HepG2 (cell line): Measurements from ENCODE around the gene COL10A1. TPM values are rescaled to one million over a fixed set of nuclear protein-coding genes. Genes with fewer than 3 reads are reported as not detected.

Experiments
- ATAC-seq: fragments of 200-7000 bp; cut with Tn5 transposase; 3 replicates; pipeline ENCODE4 v1.9.1; 2020; ENCODE audit warnings: mild to moderate bottlenecking, moderate library complexity
- BruUV-seq: library from RNA; stranded (reverse); fragments of 400-500 nt; replicated peaks from 2 replicates; lab custom pipeline; 2021; lab: Mats Ljungman, UMichigan
- CTCF ChIA-PET: fragments of 300-600 bp; formaldehyde crosslinking; extraction: SDS; loops from one replicate; lab custom pipeline; 2021; ENCODE audit warnings: low total read pairs, inconsistent platforms, low intra/inter-chr PET ratio; lab: Yijun Ruan, JAX
- POLR2A ChIA-PET: fragments of 350-600 bp; sonication (Branson Sonifier 250); formaldehyde crosslinking; loops from one replicate; lab custom pipeline; 2020; ENCODE audit warnings: antibody characterized with exemption, inconsistent platforms; lab: Yijun Ruan, JAX
- DNase-seq: peaks from one replicate; pipeline ENCODE4 v3.0.0-alpha.2; 2015; ENCODE audit warnings: low spot score
- FAIRE-seq: peaks from 3 replicates; lab custom pipeline; 2011; peaks lifted over from hg19 to GRCh38; lab: Jason Lieb, UNC
- H2AFZ ChIP-seq: one replicate; pipeline ENCODE4 v1.6.1; 2011; ENCODE audit warnings: low read length, inconsistent platforms
- H3K27ac ChIP-seq: fragments of 300-600 bp; 3 replicates; pipeline ENCODE4 v1.8.0; 2011; ENCODE audit warnings: mixed run types, mild to moderate bottlenecking, mixed read lengths, low read length, inconsistent platforms; ENCODE audit not compliant: insufficient read depth; ENCODE audit errors: extremely low read length
- H3K27me3 ChIP-seq, 2 experiments: fragments of 200-600 bp in 1 of 2; 2 replicates in 1 of 2; 3 replicates in 1 of 2; pipeline versions ENCODE4 v1.6.0 to v1.8.0; 2011; ENCODE audit warnings: low read length in 2 of 2, mild to moderate bottlenecking in 2 of 2, moderate library complexity in 2 of 2, inconsistent platforms in 1 of 2; ENCODE audit not compliant: insufficient read depth in 2 of 2, control insufficient read depth in 1 of 2
- H3K36me3 ChIP-seq, 2 experiments: fragments of 200-600 bp in 1 of 2; replicated peaks in 1 of 2; 2 replicates in 1 of 2; 3 replicates in 1 of 2; pipeline versions ENCODE4 v1.5.1 to v1.8.0; 2011; ENCODE audit warnings: low read length in 2 of 2, inconsistent platforms in 1 of 2; ENCODE audit not compliant: insufficient read depth in 2 of 2, control insufficient read depth in 1 of 2
- H3K4me1 ChIP-seq: 2 replicates; pipeline ENCODE4 v1.5.1; 2012; ENCODE audit warnings: low read length, inconsistent platforms; ENCODE audit not compliant: insufficient read depth
- H3K4me2 ChIP-seq: 2 replicates; pipeline ENCODE4 v1.6.0; 2011; ENCODE audit warnings: low read depth, low read length, inconsistent platforms
- H3K4me3 ChIP-seq, 3 experiments: fragments of 200-600 bp in 1 of 3; sonication (generic), shearing (Covaris generic) in 1 of 3; replicated peaks in 1 of 3; 2 replicates each; pipeline ENCODE4 v1.5.1; 2011 to 2016; ENCODE audit warnings: low read length in 3 of 3, inconsistent platforms in 2 of 3, low read depth in 2 of 3, mild to moderate bottlenecking in 2 of 3, control low read depth in 1 of 3, mixed read lengths in 1 of 3; ENCODE audit not compliant: insufficient read depth in 1 of 3
- H3K79me2 ChIP-seq: one replicate; pipeline ENCODE4 v1.6.1; 2011; ENCODE audit warnings: low read length, inconsistent platforms; ENCODE audit not compliant: insufficient read depth
- H3K9ac ChIP-seq: 2 replicates; pipeline ENCODE4 v1.6.0; 2011; ENCODE audit warnings: mild to moderate bottlenecking, low read depth, low read length, inconsistent platforms; ENCODE audit not compliant: insufficient read depth
- H3K9me3 ChIP-seq: 2 replicates; pipeline ENCODE4 v1.5.1; 2012; ENCODE audit warnings: mild to moderate bottlenecking, low read length
- H4K20me1 ChIP-seq: 2 replicates; pipeline ENCODE4 v1.6.0; 2011; ENCODE audit warnings: inconsistent platforms, mild to moderate bottlenecking, low read length, moderate library complexity; ENCODE audit not compliant: insufficient read depth
- AGO1 ChIP-seq: fragments of 200-400 bp; formaldehyde crosslinking; IDR thresholded peaks from 2 replicates; pipeline ENCODE4 v1.6.1; 2017; ENCODE audit warnings: mild to moderate bottlenecking, low read depth, low read length, moderate library complexity; ENCODE audit not compliant: poor library complexity, severe bottlenecking
- ATF6 ChIP-seq: sonication (generic); formaldehyde crosslinking; conservative IDR thresholded peaks from 2 replicates; pipeline ENCODE4 v1.4.0; 2020; ENCODE audit warnings: missing genetic modification reagents
- DMTF1 ChIP-seq: sonication (generic); formaldehyde crosslinking; IDR thresholded peaks from 2 replicates; pipeline ENCODE4 v1.4.0; 2020; ENCODE audit warnings: mild to moderate bottlenecking, missing genetic modification reagents
- MIXL1 ChIP-seq: IDR thresholded peaks from 2 replicates; pipeline ENCODE4 v1.6.1; 2016
- MLLT10 ChIP-seq: sonication (generic); formaldehyde crosslinking; IDR thresholded peaks from 2 replicates; pipeline ENCODE4 v1.4.0; 2020; ENCODE audit warnings: missing genetic modification reagents
- NFE2L1 ChIP-seq: sonication (generic); formaldehyde crosslinking; IDR thresholded peaks from 2 replicates; pipeline ENCODE4 v1.4.0; 2020; ENCODE audit warnings: missing genetic modification reagents, mild to moderate bottlenecking, borderline replicate concordance
- SNRNP70 ChIP-seq: fragments of 200-400 bp; formaldehyde crosslinking; IDR thresholded peaks from 2 replicates; pipeline ENCODE4 v1.6.1; 2017; ENCODE audit warnings: mild to moderate bottlenecking, low read depth, low read length, moderate library complexity
- SP4 ChIP-seq: sonication (generic); formaldehyde crosslinking; IDR thresholded peaks from 2 replicates; pipeline ENCODE4 v1.8.1; 2023; ENCODE audit warnings: mild to moderate bottlenecking, missing genetic modification reagents
- TBP ChIP-seq: sonication (generic); formaldehyde crosslinking; IDR thresholded peaks from 2 replicates; pipeline ENCODE4 v1.5.0; 2020; ENCODE audit warnings: missing genetic modification reagents
- TCF12 ChIP-seq, 2 experiments: fragments of 450-650 bp in 1 of 2; sonication (generic) in 1 of 2; formaldehyde crosslinking in 1 of 2; IDR thresholded peaks; 2 replicates each; pipeline versions ENCODE4 v1.6.1 to v1.8.0; 2017 to 2022; ENCODE audit warnings: antibody characterized with exemption in 1 of 2, mild to moderate bottlenecking in 1 of 2, missing genetic modification reagents in 1 of 2, moderate library complexity in 1 of 2
- ZBTB42 ChIP-seq: sonication (generic); formaldehyde crosslinking; IDR thresholded peaks from 2 replicates; pipeline ENCODE4 v1.5.0; 2020; ENCODE audit warnings: mild to moderate bottlenecking, missing genetic modification reagents
- ZFP36 ChIP-seq: fragments of 150-350 bp; IDR thresholded peaks from 2 replicates; pipeline ENCODE4 v1.6.1; 2018; ENCODE audit warnings: borderline replicate concordance, low read length, low read depth; ENCODE audit not compliant: partially characterized antibody
- ZFP91 ChIP-seq: sonication (generic); formaldehyde crosslinking; IDR thresholded peaks from 2 replicates; pipeline ENCODE4 v1.9.0; 2022; ENCODE audit warnings: missing genetic modification reagents, mild to moderate bottlenecking, borderline replicate concordance
- ZNF317 ChIP-seq: sonication (generic); formaldehyde crosslinking; IDR thresholded peaks from 2 replicates; pipeline ENCODE4 v1.5.0; 2020; ENCODE audit warnings: mild to moderate bottlenecking, missing genetic modification reagents
- ZNF607 ChIP-seq: sonication (generic); formaldehyde crosslinking; IDR thresholded peaks from 2 replicates; pipeline ENCODE4 v1.5.1; 2020; ENCODE audit warnings: missing genetic modification reagents, mild to moderate bottlenecking, borderline replicate concordance
- WGBS: methylation state at CpG from one replicate; pipeline ENCODE4 v1.1.6; 2017; ENCODE audit warnings: low lambda C conversion rate; 5-methylcytosine and 5-hydroxymethylcytosine counted together
- in situ Hi-C: cut with HindIII; loops from 2 replicates; pipeline ENCODE4 v1.10.0; 2017; ENCODE audit warnings: low pct_unique_long_range_greater_than_20kb; ENCODE audit not compliant: extremely low pct_ligation_motif_present
- intact Hi-C: fragments of 100-400 bp; cut with micrococcal nuclease; formaldehyde crosslinking; loops from one replicate; pipeline ENCODE4 v1.10.0; 2022; ENCODE audit not compliant: unreplicated experiment
- polyA plus RNA-seq, 8 experiments: library from polyadenylated mRNA; depleted of rRNA in 3 of 8; stranded (reverse) in 7 of 8; unstranded in 1 of 8; fragments of >200 nt; fragmentation: Illumina TruSeq in 4 of 8; extraction: Trizol in 4 of 8; gene quantifications; 2 replicates each; pipeline versions ENCODE4 v1.2.1 to v1.2.3, GENCODE V29; 2011 to 2016; ENCODE audit warnings: low read depth in 4 of 8, missing spikeins in 1 of 8, mixed read lengths in 1 of 8; ENCODE audit not compliant: insufficient read depth in 1 of 8
- total RNA-seq, 5 experiments: library from RNA; depleted of rRNA; stranded (reverse); fragments of >200 nt; fragmentation: Illumina TruSeq; extraction: Trizol; gene quantifications; 2 replicates each; pipeline ENCODE4 v1.2.3, GENCODE V29; 2016; ENCODE audit warnings: low read depth in 1 of 5

The COL10A1 gene
- total and polyA plus RNA-seq, 2 of the 13 experiments (the other 11 are each of a cell fraction or from before 2014, with no cell fraction given) = 0.07 TPM; not detected in 1

- no peak for TF ChIP-seq ZFP91 (CRISPR knock-in tag)
- no peak for TF ChIP-seq ATF6 (CRISPR knock-in tag)
- TF ChIP-seq TCF12 (IDR thresholded peaks at IDR 0.05) = no peak
- TF ChIP-seq TCF12 (CRISPR knock-in tag; IDR thresholded peaks at IDR 0.05) = no peak
- no peak for TF ChIP-seq SP4 (CRISPR knock-in tag)
- no peak for TF ChIP-seq MLLT10 (CRISPR knock-in tag)
Measured at GRCh38 chr6:116159782-116160524, 34.0 kb upstream of the COL10A1 start (continued).

GRCh38 chr6:116158641-116159040, 32.7 kb upstream of the COL10A1 start:
- no peak for FAIRE-seq
- 74% methylated on average over 3 of the region's 3 CpGs for WGBS
- no peak for ATAC-seq
- CTCF ChIA-PET = no interaction called here
- Histone ChIP-seq H3K4me2 (no peak overlapping the region), H3K9ac (no peak overlapping the region), H3K9me3 (no peaks in the 10 kb centered on the region), H3K27ac (no peak overlapping the region), H3K79me2 (no peaks in the 10 kb centered on the region), H3K4me1 (no peaks in the 10 kb centered on the region), H3K36me3 (no peaks in the 10 kb centered on the region), H2AFZ (no peak overlapping the region), H3K4me3 (no peak overlapping the region), H4K20me1 (no peaks in the 10 kb centered on the region), H3K27me3 (no peaks in the 10 kb centered on the region)
- intact Hi-C loops = no loop called here
- POLR2A ChIA-PET = no interaction called here
- no peak for DNase-seq
- no peak for TF ChIP-seq DMTF1 (CRISPR knock-in tag)
- TF ChIP-seq ZFP36 = no peak
- TF ChIP-seq ZBTB42 (CRISPR knock-in tag) = no peak
- no peak for TF ChIP-seq ZNF317 (CRISPR knock-in tag)
- no peak for TF ChIP-seq ZNF607 (CRISPR knock-in tag)
- no peak for TF ChIP-seq MIXL1
- TF ChIP-seq TBP = no peak
- TF ChIP-seq NFE2L1 = no peak
- no peak for TF ChIP-seq SNRNP70
- TF ChIP-seq AGO1 = no peak
- no TSS peak for BruUV-seq
- in situ Hi-C loops = no loop called here
